NCI-H1694 (cell line): ENCODE results near the gene SFSWAP.

Source experiments
- DNase-seq: peaks from one replicate; lab custom pipeline; 2025; lab: John Stamatoyannopoulos, UW

SFSWAP gene

DNA sequence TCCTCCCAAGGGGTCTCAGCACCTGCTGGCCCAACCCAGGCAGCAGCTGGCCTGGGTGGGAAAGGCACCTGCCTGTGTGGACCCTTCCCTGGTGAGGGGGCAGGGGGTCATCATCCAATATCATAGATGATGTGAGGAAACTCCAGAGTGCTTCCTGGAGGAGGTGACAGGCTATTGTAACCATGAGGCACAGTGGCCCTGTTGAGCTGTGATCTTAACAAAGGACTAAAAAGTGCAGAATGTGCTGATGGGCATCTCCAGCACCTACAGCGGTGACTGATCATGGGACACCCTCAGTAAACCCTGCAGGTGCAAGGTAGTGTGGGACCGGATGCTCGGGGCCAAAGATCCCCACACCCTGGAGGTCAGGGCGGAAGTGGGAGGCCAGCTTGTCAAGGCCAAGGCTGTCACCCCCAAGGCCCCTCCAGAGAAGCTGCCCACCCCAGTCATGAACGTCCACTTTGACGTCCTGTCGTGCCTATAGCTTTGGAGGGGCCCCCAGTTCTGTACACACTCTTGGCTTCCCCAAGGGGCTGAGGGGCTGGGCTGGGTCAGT is 124.8 kb downstream of the SFSWAP start:
- no peak for DNase-seq

DNA sequence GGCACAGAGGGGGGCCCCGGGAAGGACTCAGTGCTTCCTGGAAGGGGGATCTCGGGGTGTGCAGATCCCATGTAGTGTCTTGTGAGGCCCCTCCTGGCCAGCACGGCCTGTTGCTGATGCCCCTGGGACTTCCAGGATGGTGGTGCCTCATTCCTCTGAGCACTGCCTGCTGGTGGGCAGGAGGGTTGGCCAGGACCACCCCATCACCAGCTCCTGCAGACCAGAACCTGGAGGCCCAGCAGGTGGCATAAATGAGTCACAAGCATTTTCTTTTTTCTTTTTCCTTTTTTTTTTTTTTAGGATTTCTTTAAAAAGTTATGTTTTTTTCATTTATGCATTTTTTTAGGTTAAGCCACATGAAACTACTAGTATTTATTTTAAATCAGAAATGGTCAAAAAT is 125.3 kb downstream of the SFSWAP start:
- no peak for DNase-seq

DNA sequence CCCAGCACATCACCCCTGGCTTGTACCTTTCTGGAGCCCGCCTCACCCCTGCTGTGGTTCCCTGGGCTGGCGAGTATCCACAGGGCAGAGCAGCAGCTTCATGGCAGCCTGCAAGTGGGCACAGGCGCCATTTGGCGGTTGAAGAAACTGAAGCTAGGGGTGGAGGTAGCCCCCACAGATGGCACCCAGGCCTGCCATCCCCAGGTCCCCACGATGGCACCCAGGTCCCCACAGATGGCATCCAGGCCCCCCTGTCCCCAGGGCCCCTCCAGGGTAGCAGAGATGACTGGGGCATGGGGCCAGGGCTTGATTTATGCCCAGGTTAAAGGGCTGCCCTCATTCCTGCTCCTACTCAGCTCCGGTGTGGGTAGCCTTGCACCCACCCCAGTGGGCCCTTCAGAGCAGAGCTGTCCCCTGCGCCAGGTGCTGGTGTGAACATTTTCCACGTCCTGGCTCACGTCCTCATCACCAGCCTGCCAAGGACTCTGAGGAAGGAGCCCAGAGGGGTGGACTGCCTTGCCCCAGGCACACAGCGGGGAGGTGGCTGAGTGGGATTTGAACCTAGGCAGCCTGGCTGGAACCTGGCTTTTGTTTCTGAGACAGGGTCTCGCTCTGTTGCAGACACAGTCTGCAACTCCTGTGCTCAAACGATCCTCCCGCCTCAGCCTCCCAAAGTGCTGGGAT is 126.0 kb downstream of the SFSWAP start:
- DNase-seq = no peak

DNA sequence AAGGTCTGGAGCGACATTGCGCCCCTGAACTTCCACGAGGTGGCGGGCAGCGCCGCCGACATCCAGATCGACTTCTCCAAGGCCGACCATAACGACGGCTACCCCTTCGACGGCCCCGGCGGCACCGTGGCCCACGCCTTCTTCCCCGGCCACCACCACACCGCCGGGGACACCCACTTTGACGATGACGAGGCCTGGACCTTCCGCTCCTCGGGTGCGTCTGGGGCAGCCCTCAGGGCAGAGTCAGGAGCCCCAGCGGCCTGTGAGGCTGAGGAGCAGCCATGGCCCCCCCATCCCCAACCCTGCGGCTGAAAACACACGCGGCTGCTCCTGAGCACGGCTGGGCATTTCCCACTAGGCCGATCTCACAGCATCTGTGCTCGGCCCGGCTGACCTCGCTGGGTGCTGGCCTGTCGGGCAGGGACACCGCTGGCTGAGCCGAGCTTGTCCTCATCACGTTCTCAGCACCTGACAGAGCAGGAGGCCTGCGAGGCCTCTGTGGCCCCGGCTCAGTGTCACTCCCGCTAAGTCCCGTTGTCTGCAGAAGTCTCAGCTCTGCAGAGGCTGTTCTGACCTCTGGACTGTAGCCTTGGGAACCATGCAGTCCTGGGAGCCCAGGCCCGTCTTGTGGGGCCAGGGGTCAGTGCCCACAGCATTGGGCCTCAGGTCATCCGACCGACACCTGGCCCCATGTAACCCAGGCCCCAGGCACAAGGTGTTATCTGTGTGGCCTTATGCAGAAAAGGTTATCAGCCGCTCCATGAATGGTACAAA is 129.9 kb downstream of the SFSWAP start:
- no peak for DNase-seq

DNA sequence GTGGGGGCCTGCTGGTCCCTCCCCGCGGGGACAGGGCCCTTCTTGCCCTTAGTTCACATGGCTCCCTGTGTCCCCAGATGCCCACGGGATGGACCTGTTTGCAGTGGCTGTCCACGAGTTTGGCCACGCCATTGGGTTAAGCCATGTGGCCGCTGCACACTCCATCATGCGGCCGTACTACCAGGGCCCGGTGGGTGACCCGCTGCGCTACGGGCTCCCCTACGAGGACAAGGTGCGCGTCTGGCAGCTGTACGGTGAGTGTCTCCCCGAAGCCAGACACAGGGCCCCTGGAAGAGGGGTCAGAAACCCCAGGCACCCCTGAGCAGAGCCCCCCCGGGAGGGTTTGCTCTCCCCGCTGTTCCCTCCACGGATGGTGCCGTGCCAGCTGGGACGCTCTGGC is 130.7 kb downstream of the SFSWAP start:
- DNase-seq = no peak

DNA sequence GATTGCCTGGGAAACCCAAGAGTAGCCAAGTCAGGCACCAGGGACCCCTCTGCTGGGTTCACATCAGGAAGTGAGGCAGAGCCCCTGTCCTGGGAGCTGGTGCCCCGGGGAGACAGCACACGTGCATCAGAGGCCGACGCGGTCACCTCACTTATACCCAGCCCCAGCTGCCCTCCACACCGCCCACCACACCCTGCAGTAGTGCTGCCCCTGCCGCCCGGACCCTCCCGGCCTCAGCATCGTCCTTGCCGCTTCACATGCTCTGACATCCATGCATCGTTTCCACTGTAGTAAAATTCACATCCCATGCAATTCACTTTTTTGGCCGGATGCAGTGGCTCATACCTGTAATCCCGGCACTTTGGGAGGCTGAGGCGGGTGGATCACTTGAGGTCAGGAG is 131.3 kb downstream of the SFSWAP start:
- no peak for DNase-seq

DNA sequence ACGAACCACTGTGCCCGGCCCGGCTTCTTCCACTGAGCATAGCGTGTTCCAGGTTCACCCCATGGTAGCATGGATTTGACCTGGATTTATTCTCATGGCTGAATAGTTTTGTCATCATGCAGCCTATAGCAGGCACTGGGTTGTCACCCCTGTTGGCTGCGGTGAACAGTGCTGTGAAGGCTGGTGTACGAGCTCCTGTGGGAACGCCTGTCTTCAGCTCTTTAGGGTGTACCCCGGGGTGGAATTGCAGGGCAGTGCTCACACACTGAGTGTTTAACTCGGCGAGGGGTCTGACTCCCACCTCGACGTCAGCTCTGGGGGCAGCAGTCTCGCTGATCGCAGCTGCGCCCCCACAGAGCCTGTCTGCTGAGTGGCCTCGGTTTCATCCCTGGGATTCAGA is 132.6 kb downstream of the SFSWAP start:
- no peak for DNase-seq

DNA sequence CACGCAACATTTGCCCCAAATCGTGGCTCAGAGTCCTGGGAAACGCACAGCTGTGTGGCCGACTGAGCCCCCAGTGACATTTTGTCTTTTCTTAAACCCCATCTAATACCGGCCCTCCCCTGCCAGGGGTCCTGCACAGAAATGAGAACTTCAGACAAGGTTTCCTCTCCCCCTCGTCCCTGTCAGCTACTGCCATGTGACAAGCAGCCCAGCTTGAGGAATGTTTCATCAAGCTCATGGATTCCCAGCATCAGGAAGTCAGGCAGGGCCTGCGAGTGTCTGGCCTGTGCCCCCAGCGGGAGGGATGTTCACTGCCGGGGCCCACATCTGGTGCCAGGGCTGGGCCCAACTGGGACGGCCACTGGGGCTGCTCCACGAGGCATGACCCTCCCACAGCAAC is 133.2 kb downstream of the SFSWAP start:
- DNase-seq = no peak

DNA sequence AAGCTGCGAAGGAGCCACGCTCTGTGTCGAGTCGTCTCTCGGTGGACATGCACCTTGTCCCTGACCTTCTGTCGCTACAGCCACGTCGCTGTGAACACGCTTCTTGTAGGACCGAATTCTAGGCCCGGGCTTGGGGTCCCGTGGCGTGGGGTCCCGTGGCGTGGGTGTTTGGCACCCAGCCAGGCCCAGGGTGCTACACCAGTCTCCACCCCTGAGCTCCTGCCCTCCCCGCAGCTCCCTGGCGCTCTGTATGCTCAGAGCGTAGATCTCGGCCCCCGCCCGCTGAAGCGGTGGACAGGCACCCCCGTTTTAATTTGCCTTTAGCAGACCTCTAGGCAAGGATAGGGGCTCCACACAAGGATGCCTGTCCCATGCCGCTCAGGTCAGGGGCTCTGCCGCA is 133.8 kb downstream of the SFSWAP start:
- DNase-seq = no peak

DNA sequence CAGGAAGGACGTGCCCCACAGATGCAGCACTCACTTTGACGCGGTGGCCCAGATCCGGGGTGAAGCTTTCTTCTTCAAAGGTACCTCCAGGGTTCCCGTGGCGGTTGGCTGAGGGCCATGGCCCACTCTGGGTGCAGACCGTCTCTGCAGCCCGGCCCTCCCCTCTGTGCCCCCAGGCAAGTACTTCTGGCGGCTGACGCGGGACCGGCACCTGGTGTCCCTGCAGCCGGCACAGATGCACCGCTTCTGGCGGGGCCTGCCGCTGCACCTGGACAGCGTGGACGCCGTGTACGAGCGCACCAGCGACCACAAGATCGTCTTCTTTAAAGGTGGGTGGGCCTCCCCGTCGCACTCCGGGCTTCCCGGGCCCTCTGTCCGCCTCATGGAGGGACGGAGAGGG is 134.2 kb downstream of the SFSWAP start:
- no peak for DNase-seq

DNA sequence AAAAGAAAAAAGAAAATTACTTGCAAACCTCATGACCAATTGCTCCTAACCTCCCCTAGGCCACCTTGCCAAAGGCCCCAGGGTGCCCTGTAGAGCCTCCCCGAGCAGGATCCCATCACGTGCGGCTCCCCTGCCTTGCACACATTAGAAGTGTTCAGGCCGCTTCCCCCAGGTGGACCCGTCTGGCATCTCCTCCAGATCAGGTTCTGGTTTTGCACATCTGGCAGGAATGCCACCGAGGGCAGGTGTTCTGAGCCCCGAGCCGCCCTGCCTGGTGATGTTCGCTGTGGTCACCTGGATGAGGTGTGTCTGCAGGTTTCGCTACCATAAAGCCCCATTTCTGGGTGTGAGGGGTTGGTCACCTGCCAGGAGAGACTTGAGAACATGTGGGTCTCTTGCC is 136.6 kb downstream of the SFSWAP start:
- no peak for DNase-seq

DNA sequence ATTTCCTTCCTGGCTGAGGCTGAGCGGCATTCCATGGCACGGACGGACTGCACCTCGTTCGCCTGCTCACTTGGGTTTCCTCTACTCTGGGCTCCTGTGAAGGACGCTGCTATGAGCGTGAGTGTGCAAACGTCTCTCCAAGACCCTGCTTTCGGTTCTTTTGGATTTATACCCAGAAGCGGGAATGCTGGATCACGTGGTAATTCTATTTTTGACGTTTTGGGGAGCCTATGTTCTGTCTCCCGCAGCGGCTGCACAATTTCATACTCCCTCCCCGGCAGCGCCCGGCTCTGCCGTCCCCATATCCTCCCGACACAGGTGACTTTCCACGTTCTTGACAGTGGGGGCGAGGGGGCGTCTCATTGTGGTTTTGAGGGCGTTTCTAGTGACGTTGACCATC is 137.9 kb downstream of the SFSWAP start:
- no peak for DNase-seq
